NCI-H2196 treated with DMSO at 0.1 percent for 48 hours (cell line): Measurements from ENCODE around the gene TRIM16.
"Not testable (repeated sequence)": the region's sequence is repeated elsewhere in the genome, so short reads cannot be mapped to it uniquely, and the experiment has no call there.

Source experiments
- DNase-seq: peaks from one replicate; lab custom pipeline; 2025; ENCODE audit not compliant: unreplicated experiment; lab: John Stamatoyannopoulos, UW

TRIM16 gene

GRCh38 chr17:15659236-15659635 lies 24.9 kb downstream of the TRIM16 start:
- DNase-seq, result no peak

- no peak for DNase-seq
These were observed 25.8 kb downstream of the TRIM16 start for GRCh38 chr17:15658296-15658695.

GRCh38 chr17:15657868-15658267 lies 26.2 kb downstream of the TRIM16 start:
- DNase-seq, result no peak

GRCh38 chr17:15654886-15655561 lies 29.1 kb downstream of the TRIM16 start:
- DNase-seq, result no peak

GRCh38 chr17:15654401-15654800 lies 29.7 kb downstream of the TRIM16 start:
- not testable (repeated sequence) for DNase-seq

- DNase-seq, result no peak
These were observed 31.2 kb downstream of the TRIM16 start for GRCh38 chr17:15652960-15653359.

- DNase-seq, result peak; percentile 70
These were observed 32.5 kb downstream of the TRIM16 start for GRCh38 chr17:15651583-15652110.

GRCh38 chr17:15650741-15651582 lies 33.1 kb downstream of the TRIM16 start:
- DNase-seq, result no peak

GRCh38 chr17:15649861-15650421 lies 34.2 kb downstream of the TRIM16 start:
- DNase-seq, result no peak

- no peak for DNase-seq
These were observed 35.7 kb downstream of the TRIM16 start for GRCh38 chr17:15648386-15648785.

- not testable (repeated sequence) for DNase-seq
These were observed 38.2 kb downstream of the TRIM16 start for GRCh38 chr17:15645942-15646312.

- not testable (repeated sequence) for DNase-seq
These were observed 38.8 kb downstream of the TRIM16 start for GRCh38 chr17:15645099-15645941.

GRCh38 chr17:15642505-15643251 lies 41.4 kb downstream of the TRIM16 start:
- DNase-seq, result not testable (repeated sequence)

- DNase-seq, result not testable (repeated sequence)
These were observed 42.1 kb downstream of the TRIM16 start for GRCh38 chr17:15642014-15642413.

- DNase-seq, result not testable (repeated sequence)
These were observed 53.1 kb downstream of the TRIM16 start for GRCh38 chr17:15630930-15631453.

- not testable (repeated sequence) for DNase-seq
These were observed 54.1 kb downstream of the TRIM16 start for GRCh38 chr17:15629991-15630390.

GRCh38 chr17:15623661-15624209 lies 60.4 kb downstream of the TRIM16 start:
- not testable (repeated sequence) for DNase-seq

- not testable (repeated sequence) for DNase-seq
These were observed 60.9 kb downstream of the TRIM16 start for GRCh38 chr17:15623255-15623654.

- not testable (repeated sequence) for DNase-seq
These were observed 62.0 kb downstream of the TRIM16 start for GRCh38 chr17:15622124-15622523.
